ENCODE results near the gene TBC1D8.

Gene TBC1D8

GRCh38 chr2:101159526-101159925, 8.3 kb upstream of the TBC1D8 start:
- Histone ChIP-seq H3K27ac (no peak overlapping the region), H3K4me3 (ENCODE audit: low read depth, low read length) (no peak overlapping the region), H3K36me3 (replicated peaks) (no peaks in the 10 kb centered on the region), H3K27me3 (replicated peaks) (no peaks in the 10 kb centered on the region)
- no peak for DNase-seq
- no peak for TF ChIP-seq CTCF (IDR thresholded peaks at IDR 0.05; ENCODE audit: low read depth, low read length, missing control alignments)
- in situ Hi-C loops (cut with HindIII; ENCODE audit: low pct_ligation_motif_present, low sequenced_read_pairs): no loop called here

GRCh38 chr2:101157272-101157671, 6.1 kb upstream of the TBC1D8 start:
- no peak for DNase-seq
- no peak overlapping the region for H3K27ac ChIP-seq
- no peaks in the 10 kb centered on the region for H3K36me3 ChIP-seq (replicated peaks)
- in situ Hi-C loops (cut with HindIII; ENCODE audit: low pct_ligation_motif_present, low sequenced_read_pairs): no loop called here
- TF ChIP-seq CTCF (IDR thresholded peaks at IDR 0.05; ENCODE audit: low read depth, low read length, missing control alignments): no peak
- H3K27me3 ChIP-seq (replicated peaks): no peaks in the 10 kb centered on the region
- no peak overlapping the region for H3K4me3 ChIP-seq (ENCODE audit: low read depth, low read length)

GRCh38 chr2:101153787-101154186, 2.6 kb upstream of the TBC1D8 start:
- no peak overlapping the region for H3K27ac ChIP-seq
- H3K4me3 ChIP-seq (ENCODE audit: low read depth, low read length): no peak overlapping the region
- in situ Hi-C loops (cut with HindIII; ENCODE audit: low pct_ligation_motif_present, low sequenced_read_pairs): no loop called here
- TF ChIP-seq CTCF (IDR thresholded peaks at IDR 0.05; ENCODE audit: low read depth, low read length, missing control alignments): no peak
- no peaks in the 10 kb centered on the region for H3K27me3 ChIP-seq (replicated peaks)
- no peaks in the 10 kb centered on the region for H3K36me3 ChIP-seq (replicated peaks)
- no peak for DNase-seq

- no peak for DNase-seq
- no peak for TF ChIP-seq CTCF (IDR thresholded peaks at IDR 0.05; ENCODE audit: low read depth, low read length, missing control alignments)
- Histone ChIP-seq H3K27ac (no peak overlapping the region), H3K4me3 (ENCODE audit: low read depth, low read length) (no peak overlapping the region), H3K27me3 (replicated peaks) (no peaks in the 10 kb centered on the region), H3K36me3 (replicated peaks) (no peaks in the 10 kb centered on the region)
- in situ Hi-C loops (cut with HindIII; ENCODE audit: low pct_ligation_motif_present, low sequenced_read_pairs): no loop called here
Measured at GRCh38 chr2:101153077-101153707, 2.0 kb upstream of the TBC1D8 start.

- peak overlapping the region; percentile 68 for H3K4me3 ChIP-seq (ENCODE audit: low read depth, low read length)
- DNase-seq: no peak
- no peak overlapping the region for H3K27ac ChIP-seq
- in situ Hi-C loops (cut with HindIII; ENCODE audit: low pct_ligation_motif_present, low sequenced_read_pairs): no loop called here
- peak; percentile 59 for TF ChIP-seq CTCF (IDR thresholded peaks at IDR 0.05; ENCODE audit: low read depth, low read length, missing control alignments)
- no peaks in the 10 kb centered on the region for H3K27me3 ChIP-seq (replicated peaks)
- H3K36me3 ChIP-seq (replicated peaks): no peaks in the 10 kb centered on the region
Measured at GRCh38 chr2:101152272-101153076, 1.3 kb upstream of the TBC1D8 start.
